ENCODE measurements around the gene MED28. TPM values are rescaled to one million over a fixed set of nuclear protein-coding genes. Genes with fewer than 3 reads are reported as not detected.

The MED28 gene
- total and polyA plus RNA-seq, 10 of the 15 experiments (the other 5 are each of a cell fraction or from before 2014, with no cell fraction given) = 19.9 to 77.4 (median 52.0) TPM

- peak; percentile 51 for ATAC-seq
- peak overlapping the region; percentile 96 for H3K27ac ChIP-seq (ENCODE audit: control insufficient read depth, insufficient read depth)
- peaks cover 7% of the 10 kb centered on the region for H3K4me1 ChIP-seq (ENCODE audit: control insufficient read depth, insufficient read depth, low read length)
- DNase-seq (ENCODE audit: low read depth, low spot score) = peak; percentile 34
- POLR2A ChIA-PET = interaction anchor here (0.9 to 1.3 kb wide), 4 partner anchors 15 to 232 kb away, joined by 4 to 9 read pairs (median 6); partner anchors contain the start of genes DCAF16 and MED28
- H4K20me1 ChIP-seq (ENCODE audit: control insufficient read depth, insufficient read depth) = no peaks in the 10 kb centered on the region
- H3K4me2 ChIP-seq (ENCODE audit: control insufficient read depth, insufficient read depth) = peak overlapping the region; percentile 56
- peak overlapping the region; percentile 97 for H3K4me3 ChIP-seq
- no peaks in the 10 kb centered on the region for H3K27me3 ChIP-seq (replicated peaks in 1 of 2; ENCODE audit: control insufficient read depth in 2 of 2, insufficient read depth in 2 of 2, low read length in 1 of 2)
- CTCF ChIA-PET = interaction anchor here (0.6 to 1.2 kb wide), 5 partner anchors 17 to 1769 kb away, joined by 3 to 4 read pairs (median 3); partner anchors contain the start of gene MED28
- no peak overlapping the region for H2AFZ ChIP-seq (ENCODE audit: control insufficient read depth, low read depth, low read length)
- H3K9me3 ChIP-seq (replicated peaks; ENCODE audit: control insufficient read depth, insufficient read depth, low read length) = no peaks in the 10 kb centered on the region
- peak; percentile 61 for FAIRE-seq
- RAD21 ChIA-PET (ENCODE audit: unreplicated experiment) = interaction anchor here (0.7 to 2.0 kb wide), 7 partner anchors 14 to 441 kb away, joined by 3 to 7 read pairs (median 4); partner anchors contain the start of genes DCAF16 and MED28
- H3K9ac ChIP-seq (ENCODE audit: control insufficient read depth, insufficient read depth, low read length) = peak overlapping the region; percentile 95
- H3K79me2 ChIP-seq (ENCODE audit: control insufficient read depth, insufficient read depth, low read length) = peaks cover 39% of the 10 kb centered on the region
- intact Hi-C loops (cut with micrococcal nuclease; ENCODE audit: unreplicated experiment) (loop anchor here (2.0 to 5.0 kb wide), 2 partner anchors 14 to 241 kb away; no protein-coding TSS in a partner anchor), in situ Hi-C loops (cut with MboI) (loop anchor here (10.0 kb wide), 1 partner anchor 446 kb away; the partner anchor contains the start of gene LCORL)
- WGBS (ENCODE audit: insufficient coverage, insufficient replicate concordance, low lambda C conversion rate, missing lambda C conversion rate) = 4% methylated on average over 6 of the region's 6 CpGs
- no TSS peak for BruUV-seq (replicated peaks)
- SMC1A ChIA-PET (ENCODE audit: uncharacterized antibody, unreplicated experiment) = interaction anchor here (0.6 to 2.2 kb wide), 5 partner anchors 17 to 229 kb away, joined by 3 to 9 read pairs (median 5); no protein-coding TSS in a partner anchor
- H3K36me3 ChIP-seq (ENCODE audit: control insufficient read depth in 2 of 2, insufficient read depth in 2 of 2, low read length in 1 of 2) = peaks cover 6 to 12% of the 10 kb centered on the region in 2 experiments; a peak in 3 of 4 replicates
- TF ChIP-seq CBFB (IDR thresholded peaks at IDR 0.05; ENCODE audit: low read depth) (no peak), JUNB (IDR thresholded peaks at IDR 0.05) (peak; percentile 46; the same call in 1 of the 2 replicates), KLF5 (IDR thresholded peaks at IDR 0.05; ENCODE audit: partially characterized antibody) (no peak), HSF1 (IDR thresholded peaks at IDR 0.05; ENCODE audit: low read depth, low read length) (no peak), RUNX3 (IDR thresholded peaks at IDR 0.05; ENCODE audit: low read length) (peak; percentile 32; the same call in 1 of the 2 replicates), STAT1 (conservative IDR thresholded peaks at IDR 0.05) (no peak), TCF3 (IDR thresholded peaks at IDR 0.05; ENCODE audit: borderline replicate concordance, insufficient read depth, low read depth, low read length) (no peak), EZH2 (IDR thresholded peaks at IDR 0.05; ENCODE audit: borderline replicate concordance, control insufficient read depth, low read depth, low read length) (no peak), ASH2L (IDR thresholded peaks at IDR 0.05; ENCODE audit: borderline replicate concordance, low read depth) (no peak), ZNF24 (IDR thresholded peaks at IDR 0.05) (0 out of 2 replicates have a peak, but pooled peaks have one; percentile 14), NFYB (IDR thresholded peaks at IDR 0.05; ENCODE audit: insufficient read depth, low read depth, low read length) (0 out of 2 replicates have a peak, but pooled peaks have one; percentile 5), ZZZ3 (IDR thresholded peaks at IDR 0.05; ENCODE audit: control insufficient read depth, insufficient read length, low read depth) (no peak), ZNF384 (IDR thresholded peaks at IDR 0.05; ENCODE audit: borderline replicate concordance, low read depth, low read length) (no peak), IKZF2 (IDR thresholded peaks at IDR 0.05) (peak in 1 of 2 experiments; percentile 31; a peak in 2 of 4 replicates), POLR2A (IDR thresholded peaks at IDR 0.05; ENCODE audit: low read depth, low read length) (peak; percentile 9; the same call in 1 of the 2 replicates), EP300 (IDR thresholded peaks at IDR 0.05; ENCODE audit: borderline replicate concordance in 1 of 2, control insufficient read depth in 1 of 2, low read depth in 2 of 2, low read length in 2 of 2) (no peak), GABPA (IDR thresholded peaks at IDR 0.05; ENCODE audit: low read depth) (no peak), ZNF217 (IDR thresholded peaks at IDR 0.05) (no peak), CEBPB (IDR thresholded peaks at IDR 0.05; ENCODE audit: borderline replicate concordance in 1 of 2, low read depth in 2 of 2, low read length in 2 of 2) (no peak), ATF7 (IDR thresholded peaks at IDR 0.05; ENCODE audit: low read depth) (0 out of 2 replicates have a peak, but pooled peaks have one; percentile 44)
- TF ChIP-seq, protein P1, sequence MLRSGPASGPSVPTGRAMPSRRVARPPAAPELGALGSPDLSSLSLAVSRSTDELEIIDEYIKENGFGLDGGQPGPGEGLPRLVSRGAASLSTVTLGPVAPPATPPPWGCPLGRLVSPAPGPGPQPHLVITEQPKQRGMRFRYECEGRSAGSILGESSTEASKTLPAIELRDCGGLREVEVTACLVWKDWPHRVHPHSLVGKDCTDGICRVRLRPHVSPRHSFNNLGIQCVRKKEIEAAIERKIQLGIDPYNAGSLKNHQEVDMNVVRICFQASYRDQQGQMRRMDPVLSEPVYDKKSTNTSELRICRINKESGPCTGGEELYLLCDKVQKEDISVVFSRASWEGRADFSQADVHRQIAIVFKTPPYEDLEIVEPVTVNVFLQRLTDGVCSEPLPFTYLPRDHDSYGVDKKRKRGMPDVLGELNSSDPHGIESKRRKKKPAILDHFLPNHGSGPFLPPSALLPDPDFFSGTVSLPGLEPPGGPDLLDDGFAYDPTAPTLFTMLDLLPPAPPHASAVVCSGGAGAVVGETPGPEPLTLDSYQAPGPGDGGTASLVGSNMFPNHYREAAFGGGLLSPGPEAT (IDR thresholded peaks at IDR 0.05; ENCODE audit: low read depth) = peak; percentile 18; the same call in 1 of the 2 replicates
These were observed 36.0 kb upstream of the MED28 start for GRCh38 chr4:17578482-17578891.

Data from GM12878 (cell line).